ENCODE data around the gene TMUB1. TPM values are rescaled to one million over a fixed set of nuclear protein-coding genes. Genes with fewer than 3 reads are reported as not detected.

Gene TMUB1
- total and polyA plus RNA-seq, 9 of the 15 experiments (the other 6 are each of a cell fraction or from before 2014, with no cell fraction given), result 0.14 to 241 (median 74.1) TPM

DNA sequence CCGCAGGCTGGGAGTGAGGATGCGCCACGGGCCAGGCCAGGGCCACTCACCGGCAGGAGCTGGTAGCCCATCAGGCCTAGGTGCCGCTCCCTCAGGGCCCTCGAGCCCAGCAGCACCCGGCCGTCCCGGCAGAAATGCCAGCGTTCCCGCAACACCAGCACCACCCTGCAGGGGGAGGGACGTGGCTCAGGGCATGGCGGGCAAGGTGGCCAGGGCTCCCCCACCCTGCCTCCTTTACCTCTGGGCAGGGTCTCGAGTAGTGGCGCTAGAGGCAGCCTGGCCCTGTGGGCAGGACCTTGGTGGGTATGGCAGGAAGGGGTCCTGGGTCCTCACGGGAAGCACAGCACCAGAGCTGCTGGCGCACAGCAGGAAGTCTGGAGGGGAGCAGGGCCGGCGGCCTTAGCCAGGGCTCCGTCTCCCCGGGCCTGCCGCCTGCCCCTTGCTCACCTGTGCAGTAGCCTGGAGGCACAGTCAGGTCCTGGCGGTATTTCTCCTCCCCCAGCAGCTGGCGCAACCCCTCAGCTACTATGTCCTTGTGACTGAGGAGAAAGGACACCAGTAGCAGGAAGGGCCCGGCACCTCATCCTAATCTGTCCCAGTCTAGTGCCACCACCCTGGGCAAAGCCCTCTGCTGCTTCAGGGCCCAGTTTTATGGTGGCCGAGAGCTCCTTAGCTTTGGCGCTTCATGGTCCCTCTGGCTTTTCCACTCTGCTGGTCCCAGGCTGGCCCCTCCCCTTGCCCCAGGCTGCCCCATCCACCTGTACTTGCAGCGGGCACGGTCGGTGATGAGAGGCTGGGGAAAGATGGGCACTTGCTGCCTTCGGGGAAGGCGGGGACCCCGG lies 6.2 kb downstream of the TMUB1 start (continued):
- TF ChIP-seq, protein P1, sequence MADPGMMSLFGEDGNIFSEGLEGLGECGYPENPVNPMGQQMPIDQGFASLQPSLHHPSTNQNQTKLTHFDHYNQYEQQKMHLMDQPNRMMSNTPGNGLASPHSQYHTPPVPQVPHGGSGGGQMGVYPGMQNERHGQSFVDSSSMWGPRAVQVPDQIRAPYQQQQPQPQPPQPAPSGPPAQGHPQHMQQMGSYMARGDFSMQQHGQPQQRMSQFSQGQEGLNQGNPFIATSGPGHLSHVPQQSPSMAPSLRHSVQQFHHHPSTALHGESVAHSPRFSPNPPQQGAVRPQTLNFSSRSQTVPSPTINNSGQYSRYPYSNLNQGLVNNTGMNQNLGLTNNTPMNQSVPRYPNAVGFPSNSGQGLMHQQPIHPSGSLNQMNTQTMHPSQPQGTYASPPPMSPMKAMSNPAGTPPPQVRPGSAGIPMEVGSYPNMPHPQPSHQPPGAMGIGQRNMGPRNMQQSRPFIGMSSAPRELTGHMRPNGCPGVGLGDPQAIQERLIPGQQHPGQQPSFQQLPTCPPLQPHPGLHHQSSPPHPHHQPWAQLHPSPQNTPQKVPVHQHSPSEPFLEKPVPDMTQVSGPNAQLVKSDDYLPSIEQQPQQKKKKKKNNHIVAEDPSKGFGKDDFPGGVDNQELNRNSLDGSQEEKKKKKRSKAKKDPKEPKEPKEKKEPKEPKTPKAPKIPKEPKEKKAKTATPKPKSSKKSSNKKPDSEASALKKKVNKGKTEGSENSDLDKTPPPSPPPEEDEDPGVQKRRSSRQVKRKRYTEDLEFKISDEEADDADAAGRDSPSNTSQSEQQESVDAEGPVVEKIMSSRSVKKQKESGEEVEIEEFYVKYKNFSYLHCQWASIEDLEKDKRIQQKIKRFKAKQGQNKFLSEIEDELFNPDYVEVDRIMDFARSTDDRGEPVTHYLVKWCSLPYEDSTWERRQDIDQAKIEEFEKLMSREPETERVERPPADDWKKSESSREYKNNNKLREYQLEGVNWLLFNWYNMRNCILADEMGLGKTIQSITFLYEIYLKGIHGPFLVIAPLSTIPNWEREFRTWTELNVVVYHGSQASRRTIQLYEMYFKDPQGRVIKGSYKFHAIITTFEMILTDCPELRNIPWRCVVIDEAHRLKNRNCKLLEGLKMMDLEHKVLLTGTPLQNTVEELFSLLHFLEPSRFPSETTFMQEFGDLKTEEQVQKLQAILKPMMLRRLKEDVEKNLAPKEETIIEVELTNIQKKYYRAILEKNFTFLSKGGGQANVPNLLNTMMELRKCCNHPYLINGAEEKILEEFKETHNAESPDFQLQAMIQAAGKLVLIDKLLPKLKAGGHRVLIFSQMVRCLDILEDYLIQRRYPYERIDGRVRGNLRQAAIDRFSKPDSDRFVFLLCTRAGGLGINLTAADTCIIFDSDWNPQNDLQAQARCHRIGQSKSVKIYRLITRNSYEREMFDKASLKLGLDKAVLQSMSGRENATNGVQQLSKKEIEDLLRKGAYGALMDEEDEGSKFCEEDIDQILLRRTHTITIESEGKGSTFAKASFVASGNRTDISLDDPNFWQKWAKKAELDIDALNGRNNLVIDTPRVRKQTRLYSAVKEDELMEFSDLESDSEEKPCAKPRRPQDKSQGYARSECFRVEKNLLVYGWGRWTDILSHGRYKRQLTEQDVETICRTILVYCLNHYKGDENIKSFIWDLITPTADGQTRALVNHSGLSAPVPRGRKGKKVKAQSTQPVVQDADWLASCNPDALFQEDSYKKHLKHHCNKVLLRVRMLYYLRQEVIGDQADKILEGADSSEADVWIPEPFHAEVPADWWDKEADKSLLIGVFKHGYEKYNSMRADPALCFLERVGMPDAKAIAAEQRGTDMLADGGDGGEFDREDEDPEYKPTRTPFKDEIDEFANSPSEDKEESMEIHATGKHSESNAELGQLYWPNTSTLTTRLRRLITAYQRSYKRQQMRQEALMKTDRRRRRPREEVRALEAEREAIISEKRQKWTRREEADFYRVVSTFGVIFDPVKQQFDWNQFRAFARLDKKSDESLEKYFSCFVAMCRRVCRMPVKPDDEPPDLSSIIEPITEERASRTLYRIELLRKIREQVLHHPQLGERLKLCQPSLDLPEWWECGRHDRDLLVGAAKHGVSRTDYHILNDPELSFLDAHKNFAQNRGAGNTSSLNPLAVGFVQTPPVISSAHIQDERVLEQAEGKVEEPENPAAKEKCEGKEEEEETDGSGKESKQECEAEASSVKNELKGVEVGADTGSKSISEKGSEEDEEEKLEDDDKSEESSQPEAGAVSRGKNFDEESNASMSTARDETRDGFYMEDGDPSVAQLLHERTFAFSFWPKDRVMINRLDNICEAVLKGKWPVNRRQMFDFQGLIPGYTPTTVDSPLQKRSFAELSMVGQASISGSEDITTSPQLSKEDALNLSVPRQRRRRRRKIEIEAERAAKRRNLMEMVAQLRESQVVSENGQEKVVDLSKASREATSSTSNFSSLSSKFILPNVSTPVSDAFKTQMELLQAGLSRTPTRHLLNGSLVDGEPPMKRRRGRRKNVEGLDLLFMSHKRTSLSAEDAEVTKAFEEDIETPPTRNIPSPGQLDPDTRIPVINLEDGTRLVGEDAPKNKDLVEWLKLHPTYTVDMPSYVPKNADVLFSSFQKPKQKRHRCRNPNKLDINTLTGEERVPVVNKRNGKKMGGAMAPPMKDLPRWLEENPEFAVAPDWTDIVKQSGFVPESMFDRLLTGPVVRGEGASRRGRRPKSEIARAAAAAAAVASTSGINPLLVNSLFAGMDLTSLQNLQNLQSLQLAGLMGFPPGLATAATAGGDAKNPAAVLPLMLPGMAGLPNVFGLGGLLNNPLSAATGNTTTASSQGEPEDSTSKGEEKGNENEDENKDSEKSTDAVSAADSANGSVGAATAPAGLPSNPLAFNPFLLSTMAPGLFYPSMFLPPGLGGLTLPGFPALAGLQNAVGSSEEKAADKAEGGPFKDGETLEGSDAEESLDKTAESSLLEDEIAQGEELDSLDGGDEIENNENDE (IDR thresholded peaks at IDR 0.05; ENCODE audit: low read depth, low read length), result no peak
- TF ChIP-seq PCBP1 (IDR thresholded peaks at IDR 0.05; ENCODE audit: low read depth, low read length, poor library complexity, severe bottlenecking) (peak; percentile 76), ZNF253 (CRISPR knock-in tag; conservative IDR thresholded peaks at IDR 0.05) (no peak), ZC3H11A (IDR thresholded peaks at IDR 0.05; ENCODE audit: low read depth, low read length) (no peak), ZNF41 (CRISPR knock-in tag; conservative IDR thresholded peaks at IDR 0.05) (no peak), SMARCE1 (IDR thresholded peaks at IDR 0.05) (no peak), RCOR1 (IDR thresholded peaks at IDR 0.05; ENCODE audit: borderline replicate concordance in 1 of 2, low read depth in 2 of 2, low read length in 2 of 2) (no peak), POLR2B (IDR thresholded peaks at IDR 0.05; ENCODE audit: low read depth, partially characterized antibody) (no peak), HNRNPL (IDR thresholded peaks at IDR 0.05; ENCODE audit: low read depth, low read length) (peak; percentile 98), ESRRB (CRISPR knock-in tag; IDR thresholded peaks at IDR 0.05; ENCODE audit: borderline replicate concordance) (0 out of 2 replicates have a peak, but pooled peaks have one; percentile 78), TFAP4 (CRISPR knock-in tag; IDR thresholded peaks at IDR 0.05; ENCODE audit: borderline replicate concordance) (peak; percentile 31; the same call in 1 of the 2 replicates), SAFB (IDR thresholded peaks at IDR 0.05; ENCODE audit: borderline replicate concordance, low read depth, low read length) (no peak)
- TF ChIP-seq, protein P2, sequence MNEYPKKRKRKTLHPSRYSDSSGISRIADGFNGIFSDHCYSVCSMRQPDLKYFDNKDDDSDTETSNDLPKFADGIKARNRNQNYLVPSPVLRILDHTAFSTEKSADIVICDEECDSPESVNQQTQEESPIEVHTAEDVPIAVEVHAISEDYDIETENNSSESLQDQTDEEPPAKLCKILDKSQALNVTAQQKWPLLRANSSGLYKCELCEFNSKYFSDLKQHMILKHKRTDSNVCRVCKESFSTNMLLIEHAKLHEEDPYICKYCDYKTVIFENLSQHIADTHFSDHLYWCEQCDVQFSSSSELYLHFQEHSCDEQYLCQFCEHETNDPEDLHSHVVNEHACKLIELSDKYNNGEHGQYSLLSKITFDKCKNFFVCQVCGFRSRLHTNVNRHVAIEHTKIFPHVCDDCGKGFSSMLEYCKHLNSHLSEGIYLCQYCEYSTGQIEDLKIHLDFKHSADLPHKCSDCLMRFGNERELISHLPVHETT (CRISPR knock-in tag; conservative IDR thresholded peaks at IDR 0.05 in 1 of 2, IDR thresholded peaks at IDR 0.05 in 1 of 2), result no peak

Data from K562 (cell line).